ENCODE results near the gene MPRIP.
"Not testable (repeated sequence)": the region's sequence is repeated elsewhere in the genome, so short reads cannot be mapped to it uniquely, and the experiment has no call there.

MPRIP gene

DNA sequence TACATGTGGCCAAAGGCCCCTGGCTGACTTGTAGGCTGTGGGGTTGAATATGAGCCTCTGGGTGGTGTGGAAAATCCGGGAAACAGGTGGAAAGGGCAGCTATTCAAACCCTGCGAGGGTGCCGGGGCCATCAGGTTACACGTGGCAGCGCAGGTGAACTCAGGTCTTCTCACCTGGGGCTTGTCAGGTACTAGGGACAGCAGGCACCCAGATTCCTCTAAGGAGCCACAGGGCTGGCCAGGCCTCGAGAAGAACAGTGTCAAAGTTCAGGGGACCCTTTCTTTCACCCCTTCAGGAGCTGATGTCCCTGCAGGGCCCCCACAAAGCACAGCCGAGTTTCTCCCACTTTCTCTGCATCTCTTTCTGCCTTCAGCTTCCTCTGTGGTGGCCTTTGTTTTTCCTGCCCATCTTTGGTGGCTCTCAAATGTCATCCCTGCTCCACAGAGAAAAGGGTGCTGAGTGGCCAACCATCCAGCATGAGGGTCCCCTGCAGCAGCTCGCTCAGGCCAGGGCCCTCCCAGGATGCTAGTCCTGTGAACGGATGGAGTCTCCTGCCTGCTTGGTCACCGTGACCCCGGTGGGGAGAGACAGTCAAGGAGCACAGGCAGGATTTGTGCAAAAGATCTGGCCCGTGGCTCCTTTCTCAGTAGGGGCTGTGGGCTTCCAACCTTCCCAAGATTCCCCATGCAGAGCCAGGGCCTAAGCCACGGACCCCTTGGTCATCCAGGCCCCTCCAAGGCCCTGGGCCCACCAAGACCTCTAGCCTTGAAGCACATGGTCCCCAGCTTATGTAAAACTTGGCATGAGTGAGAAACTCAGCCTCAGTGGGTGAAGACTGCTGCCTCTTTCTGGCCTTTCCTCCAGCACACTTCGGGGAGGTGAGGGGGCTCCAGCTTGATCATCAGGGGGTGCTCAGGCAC, 28.2 kb upstream of the MPRIP start:
- DNase-seq (ENCODE audit: low read depth, low spot score); H3K4me3 ChIP-seq (ENCODE audit: low read depth, low read length); in situ Hi-C loops (cut with HindIII; ENCODE audit: low sequenced_read_pairs): not testable (repeated sequence)

DNA sequence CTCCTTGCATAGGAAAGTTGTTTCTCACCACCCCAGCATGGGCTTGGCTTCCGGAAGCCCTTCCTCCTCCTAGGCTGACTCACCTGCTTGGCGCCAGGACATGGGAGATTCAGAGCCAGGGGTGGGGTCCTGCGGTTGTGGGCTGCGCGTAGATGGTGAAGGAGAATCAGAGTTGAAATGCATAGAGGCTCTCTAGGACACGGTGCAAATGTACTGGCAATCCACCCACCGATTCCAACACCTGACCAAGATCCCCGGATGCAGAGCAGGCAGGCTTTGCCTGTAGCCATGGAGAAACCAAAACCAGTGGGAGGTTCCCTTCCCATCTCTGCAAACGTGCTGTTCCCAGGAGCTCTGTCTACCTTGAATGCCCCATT, 27.5 kb upstream of the MPRIP start:
- in situ Hi-C loops (cut with HindIII; ENCODE audit: low sequenced_read_pairs); H3K4me3 ChIP-seq (ENCODE audit: low read depth, low read length): not testable (repeated sequence)
- DNase-seq (ENCODE audit: low read depth, low spot score), result peak; percentile 44

DNA sequence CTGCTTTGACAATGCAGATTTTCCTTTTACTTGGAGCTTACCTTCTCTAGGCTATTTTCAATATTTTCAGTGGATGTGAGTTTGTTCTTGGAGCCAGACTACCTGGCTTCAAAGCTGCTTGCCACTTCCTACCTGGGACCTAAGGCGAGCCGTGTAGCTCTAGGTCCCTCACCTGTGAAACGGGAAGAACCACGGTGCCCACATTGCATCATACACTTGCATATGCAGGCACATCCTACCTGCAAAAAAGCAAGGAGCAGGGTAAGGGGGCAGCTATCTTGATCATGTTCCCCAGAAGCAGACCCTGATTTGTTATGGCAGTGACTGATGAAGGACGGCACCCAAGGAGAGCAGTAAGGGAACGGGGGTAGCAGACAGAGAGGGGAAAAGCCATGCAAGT, 27.0 kb upstream of the MPRIP start:
- in situ Hi-C loops (cut with HindIII; ENCODE audit: low sequenced_read_pairs), result no loop called here
- TF ChIP-seq, protein P1, sequence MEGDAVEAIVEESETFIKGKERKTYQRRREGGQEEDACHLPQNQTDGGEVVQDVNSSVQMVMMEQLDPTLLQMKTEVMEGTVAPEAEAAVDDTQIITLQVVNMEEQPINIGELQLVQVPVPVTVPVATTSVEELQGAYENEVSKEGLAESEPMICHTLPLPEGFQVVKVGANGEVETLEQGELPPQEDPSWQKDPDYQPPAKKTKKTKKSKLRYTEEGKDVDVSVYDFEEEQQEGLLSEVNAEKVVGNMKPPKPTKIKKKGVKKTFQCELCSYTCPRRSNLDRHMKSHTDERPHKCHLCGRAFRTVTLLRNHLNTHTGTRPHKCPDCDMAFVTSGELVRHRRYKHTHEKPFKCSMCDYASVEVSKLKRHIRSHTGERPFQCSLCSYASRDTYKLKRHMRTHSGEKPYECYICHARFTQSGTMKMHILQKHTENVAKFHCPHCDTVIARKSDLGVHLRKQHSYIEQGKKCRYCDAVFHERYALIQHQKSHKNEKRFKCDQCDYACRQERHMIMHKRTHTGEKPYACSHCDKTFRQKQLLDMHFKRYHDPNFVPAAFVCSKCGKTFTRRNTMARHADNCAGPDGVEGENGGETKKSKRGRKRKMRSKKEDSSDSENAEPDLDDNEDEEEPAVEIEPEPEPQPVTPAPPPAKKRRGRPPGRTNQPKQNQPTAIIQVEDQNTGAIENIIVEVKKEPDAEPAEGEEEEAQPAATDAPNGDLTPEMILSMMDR (IDR thresholded peaks at IDR 0.05; ENCODE audit: low read depth, low read length), result no peak
- no peak for DNase-seq (ENCODE audit: low read depth, low spot score)

DNA sequence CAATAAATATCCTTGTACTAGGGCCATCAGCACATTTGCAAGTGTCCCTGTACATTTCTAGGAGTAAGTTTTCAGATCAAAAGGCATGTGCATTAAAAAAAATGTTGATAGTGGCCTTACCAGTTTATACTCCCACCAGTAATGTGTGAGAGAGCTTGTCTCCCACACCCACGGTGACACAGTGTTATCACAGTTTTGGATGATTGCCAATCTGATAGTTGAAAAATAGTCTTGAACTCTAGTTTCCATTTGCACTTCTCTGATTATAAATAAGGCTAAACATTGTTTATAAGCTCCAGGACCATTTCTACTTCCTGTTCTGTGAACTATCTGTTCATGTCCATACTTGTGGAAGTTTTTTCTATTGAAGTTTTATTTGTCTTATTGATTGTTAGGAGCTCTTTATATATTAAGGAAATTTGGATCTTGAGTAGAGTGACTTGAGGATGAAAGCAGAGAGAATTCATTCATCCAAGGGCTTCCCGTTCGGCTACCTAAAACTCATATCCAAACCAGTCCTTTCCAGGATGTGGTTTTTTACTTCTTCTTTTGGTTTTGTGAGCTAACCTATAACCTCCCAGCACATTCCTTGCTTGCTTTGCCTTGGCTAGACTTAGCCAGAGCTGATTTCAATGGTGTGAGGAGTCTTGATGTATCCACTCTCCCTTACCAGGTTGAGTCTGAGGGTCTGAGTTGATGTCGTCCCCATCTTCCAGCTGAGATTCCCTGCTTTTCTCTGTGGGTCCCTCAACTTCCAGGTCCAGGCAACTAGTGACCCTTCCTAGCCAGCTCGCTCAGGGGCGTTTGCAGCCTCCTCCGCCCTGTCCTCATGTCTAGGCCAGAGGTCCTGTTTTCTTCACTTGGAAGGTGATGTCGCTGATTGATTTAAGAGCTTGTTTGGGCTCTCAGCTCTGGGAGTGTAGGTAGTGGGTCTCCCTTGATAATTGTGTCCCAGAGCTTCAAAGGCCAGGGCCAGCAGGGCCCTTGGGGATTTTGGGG, 25.8 kb upstream of the MPRIP start:
- in situ Hi-C loops (cut with HindIII; ENCODE audit: low sequenced_read_pairs); DNase-seq (ENCODE audit: low read depth, low spot score); H3K4me3 ChIP-seq (ENCODE audit: low read depth, low read length): not testable (repeated sequence)

More for the DNA sequence above, 27.0 kb upstream of the MPRIP start:
- no peak overlapping the region for H3K4me3 ChIP-seq (ENCODE audit: low read depth, low read length)

DNA sequence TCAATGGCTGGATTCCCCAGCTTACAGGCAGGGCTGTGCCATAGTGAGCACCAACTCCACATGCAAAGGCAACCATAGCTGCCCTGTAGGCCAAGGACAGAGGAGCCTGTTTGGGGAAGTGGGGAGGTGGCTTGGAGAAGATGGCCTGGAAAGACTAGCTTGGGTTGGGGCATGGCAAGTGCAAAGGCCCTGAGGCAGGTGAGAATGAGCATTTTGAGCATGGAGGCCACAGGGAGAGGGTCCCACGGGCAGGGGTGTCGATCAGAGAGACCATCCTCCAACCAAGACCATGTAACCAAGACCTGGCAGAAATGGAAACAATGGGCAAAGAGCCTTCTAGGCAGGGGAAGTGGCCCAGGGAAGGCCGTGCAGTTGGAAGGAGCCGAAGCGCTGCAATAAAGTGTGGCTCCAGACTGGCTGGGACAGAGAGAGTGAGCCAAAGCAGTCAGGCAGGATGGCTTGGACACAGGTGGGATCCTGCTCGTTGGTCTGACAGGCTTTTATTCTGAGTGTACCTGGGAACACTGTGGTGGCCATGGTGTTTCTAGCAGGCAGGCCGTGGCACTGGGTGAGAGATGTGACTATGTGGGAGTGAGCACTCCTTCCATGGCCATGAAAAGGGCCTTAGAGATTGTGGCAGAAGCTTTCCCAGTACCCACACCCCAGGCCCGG, 24.8 kb upstream of the MPRIP start:
- no peak for DNase-seq (ENCODE audit: low read depth, low spot score)
- in situ Hi-C loops (cut with HindIII; ENCODE audit: low sequenced_read_pairs), result no loop called here
- TF ChIP-seq, protein P1 (IDR thresholded peaks at IDR 0.05; ENCODE audit: low read depth, low read length), result no peak
- H3K4me3 ChIP-seq (ENCODE audit: low read depth, low read length), result no peak overlapping the region

DNA sequence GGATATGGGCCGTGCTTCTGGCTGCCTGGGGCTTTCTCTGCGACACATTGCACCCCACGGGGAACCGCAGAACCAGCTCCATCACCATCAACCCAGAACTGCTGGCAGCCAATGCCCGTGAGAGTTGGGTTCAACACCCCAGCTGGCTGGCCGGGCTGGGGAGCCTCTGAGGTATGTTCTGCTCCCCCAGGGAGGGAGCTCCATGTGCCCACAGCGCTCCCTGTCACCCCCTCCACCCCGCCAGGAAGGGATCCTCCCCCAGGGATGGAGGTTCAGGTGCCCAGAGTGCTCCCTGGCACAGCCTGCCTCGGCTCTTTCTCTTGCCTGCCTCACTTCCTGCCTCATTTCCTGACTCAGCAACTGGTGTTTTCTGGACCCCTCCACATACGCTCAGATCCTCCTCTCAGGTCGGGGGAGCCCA, 24.2 kb upstream of the MPRIP start:
- TF ChIP-seq, protein P1 (IDR thresholded peaks at IDR 0.05; ENCODE audit: low read depth, low read length), result no peak
- no peak for DNase-seq (ENCODE audit: low read depth, low spot score)
- H3K4me3 ChIP-seq (ENCODE audit: low read depth, low read length), result no peak overlapping the region
- in situ Hi-C loops (cut with HindIII; ENCODE audit: low sequenced_read_pairs), result no loop called here

DNA sequence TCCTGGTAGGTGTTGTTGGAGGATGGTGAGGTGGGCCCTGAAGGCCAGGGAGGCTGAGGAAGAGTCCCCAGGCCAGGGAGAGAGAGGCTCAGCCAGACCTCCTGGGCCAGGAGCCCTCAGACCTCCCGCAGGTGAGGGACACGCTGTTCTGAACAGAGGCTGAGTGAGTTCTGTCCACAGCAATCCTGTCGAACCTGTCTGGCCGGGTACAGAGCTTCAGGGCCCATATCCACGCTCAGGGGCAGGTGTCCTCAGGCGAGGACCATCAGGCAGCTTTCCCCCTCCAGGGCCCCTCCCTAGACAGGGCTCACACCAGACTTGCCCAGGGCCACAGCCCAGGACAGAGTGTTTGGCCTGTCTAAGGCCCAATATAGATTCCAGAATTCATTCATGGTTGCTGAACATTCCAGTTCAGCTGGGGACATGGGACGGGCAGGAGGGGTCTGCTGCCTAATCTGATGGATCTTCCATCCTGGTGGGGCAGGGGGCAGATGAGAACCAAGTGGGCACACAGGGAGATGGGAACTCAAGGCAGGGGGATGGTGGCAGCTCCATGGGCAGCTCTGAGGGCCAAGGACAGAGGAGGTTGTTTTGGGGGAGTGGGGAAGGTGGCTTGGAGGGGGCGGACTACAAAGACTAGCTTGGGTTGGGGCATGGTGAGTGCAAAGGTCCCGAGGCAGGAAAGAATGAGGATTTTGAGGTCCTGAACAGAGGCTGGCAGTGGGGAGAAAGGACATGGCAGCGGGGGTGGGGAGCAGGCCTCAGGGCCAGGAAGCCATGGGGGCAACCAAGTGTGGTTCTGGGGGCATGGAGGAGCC, 23.4 kb upstream of the MPRIP start:
- DNase-seq (ENCODE audit: low read depth, low spot score), result no peak
- in situ Hi-C loops (cut with HindIII; ENCODE audit: low sequenced_read_pairs), result no loop called here

More for the DNA sequence above, 23.4 kb upstream of the MPRIP start:
- H3K4me3 ChIP-seq (ENCODE audit: low read depth, low read length), result no peak overlapping the region
- TF ChIP-seq, protein P1 (IDR thresholded peaks at IDR 0.05; ENCODE audit: low read depth, low read length), result no peak

Measured in astrocyte of the spinal cord (primary cell).